GM21526 (cell line): ENCODE results near the gene MED27.

Experiments
- ATAC-seq: cut with Tn5 transposase; IDR thresholded peaks from one replicate; pipeline ENCODE4 v1.9.1; 2021; ENCODE audit warnings: moderate library complexity; ENCODE audit not compliant: unreplicated experiment, low FRiP score

The MED27 gene

GRCh38 chr9:131976157-131977108, 103.2 kb downstream of the MED27 start:
- no peak for ATAC-seq

DNA sequence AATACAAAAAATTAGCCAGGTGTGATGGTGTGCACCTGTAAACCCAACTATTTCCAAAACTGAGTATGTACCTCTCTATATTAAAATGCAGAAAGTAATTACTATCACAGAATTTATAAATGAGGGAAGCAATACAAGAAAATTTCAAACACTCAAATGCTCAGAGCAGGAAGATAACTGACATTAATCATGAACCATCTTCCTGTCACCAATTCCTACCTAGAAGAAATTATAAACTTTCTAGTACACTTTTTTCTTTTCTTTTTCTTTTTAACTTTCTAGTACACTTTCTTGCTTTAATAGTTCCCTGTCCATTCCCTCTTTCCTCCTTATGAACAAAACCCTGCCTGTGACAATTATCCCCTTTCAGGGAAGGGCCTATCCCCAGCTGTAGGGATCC, 106.8 kb downstream of the MED27 start:
- no peak for ATAC-seq

DNA sequence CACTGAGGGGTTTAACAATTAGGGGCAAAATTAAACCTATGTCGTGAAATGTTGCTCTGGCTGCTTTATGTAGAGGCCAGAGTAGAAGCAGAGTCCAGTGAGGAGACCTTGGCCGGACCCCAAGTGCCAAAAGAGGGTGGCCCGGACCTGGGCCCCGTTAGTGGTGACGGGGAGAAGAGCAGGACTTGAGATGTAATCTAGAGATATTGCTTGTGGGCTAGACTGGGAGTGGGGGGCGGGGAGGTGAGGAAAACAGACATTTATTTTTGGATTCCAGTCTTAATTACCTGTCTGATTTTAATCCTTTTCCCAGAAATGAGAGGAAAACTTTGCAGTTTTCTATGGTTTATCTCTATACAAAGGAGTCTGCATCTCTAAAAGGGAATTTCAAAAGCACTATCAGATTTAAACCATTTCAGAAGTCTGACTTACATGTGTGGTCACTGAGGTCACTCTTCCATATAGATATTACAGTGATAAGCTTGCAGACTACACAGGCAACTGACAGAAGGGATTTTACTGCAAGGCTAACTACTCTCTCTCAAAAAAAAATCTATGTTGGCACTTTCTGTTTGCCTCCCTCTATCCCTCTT, 108.1 kb downstream of the MED27 start:
- no peak for ATAC-seq

DNA sequence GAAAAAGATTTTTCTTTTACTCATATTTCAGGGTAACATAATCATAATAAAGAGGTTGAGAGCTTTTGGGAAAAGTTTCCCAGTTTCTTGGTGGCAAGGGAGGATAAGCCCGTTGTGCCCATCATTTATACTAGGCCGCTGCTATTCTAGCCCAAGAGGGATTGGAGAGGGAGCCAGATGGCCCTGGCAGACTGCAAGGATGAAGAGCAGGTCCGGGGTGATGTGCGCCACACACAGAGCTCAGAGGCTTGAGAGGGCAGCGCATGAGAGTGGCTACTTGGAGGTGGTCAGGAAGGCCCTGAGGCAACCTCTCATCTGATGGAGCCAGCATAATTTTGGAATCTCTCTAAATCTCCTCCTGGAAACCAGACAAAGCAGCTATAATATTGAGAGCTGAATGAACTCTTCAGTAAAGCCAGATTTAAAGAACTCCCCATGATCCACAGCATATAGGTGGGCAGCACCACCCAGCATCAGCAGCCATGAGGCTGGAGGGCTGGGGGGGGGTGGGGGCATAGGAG, 110.1 kb downstream of the MED27 start:
- no peak for ATAC-seq

DNA sequence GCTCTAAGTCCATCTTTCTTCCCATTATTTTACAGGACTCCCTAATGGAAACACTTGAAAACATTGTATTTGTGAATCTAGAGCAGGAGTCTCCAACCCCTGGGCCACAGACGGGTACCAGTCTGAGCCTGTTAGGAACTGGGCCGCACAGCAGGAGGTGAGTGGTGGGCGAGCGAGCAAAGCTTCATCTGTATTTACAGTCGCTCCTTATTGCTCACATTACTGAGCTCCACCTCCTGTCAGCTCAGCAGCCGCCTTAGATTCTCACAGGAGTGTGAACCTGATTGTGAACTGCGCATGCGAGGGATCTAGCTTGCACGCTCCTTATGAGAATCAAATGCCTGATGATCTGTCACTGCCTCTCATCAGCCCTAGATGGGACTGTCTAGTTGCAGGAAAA, 111.0 kb downstream of the MED27 start:
- no peak for ATAC-seq

DNA sequence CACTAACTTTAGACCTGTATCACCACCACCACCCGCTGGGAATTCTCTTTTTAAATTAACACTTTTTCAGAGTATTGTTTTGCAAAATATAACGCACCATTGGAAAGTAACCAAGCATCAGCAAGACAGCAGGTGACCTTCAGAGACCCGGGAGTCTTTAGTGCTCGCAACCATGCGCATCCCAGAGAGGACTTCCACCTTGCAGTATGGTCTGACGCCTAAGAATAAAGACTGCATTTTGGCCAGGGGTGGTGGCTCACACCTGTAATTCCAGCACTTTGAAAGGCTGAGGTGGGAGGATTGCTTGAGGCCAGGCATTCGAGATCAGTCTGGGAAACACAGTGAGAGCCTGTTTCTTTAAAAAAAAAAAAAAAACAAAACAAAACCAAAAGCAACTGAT, 113.8 kb downstream of the MED27 start:
- no peak for ATAC-seq

GRCh38 chr9:131965103-131965502, 114.6 kb downstream of the MED27 start:
- ATAC-seq, result no peak

DNA sequence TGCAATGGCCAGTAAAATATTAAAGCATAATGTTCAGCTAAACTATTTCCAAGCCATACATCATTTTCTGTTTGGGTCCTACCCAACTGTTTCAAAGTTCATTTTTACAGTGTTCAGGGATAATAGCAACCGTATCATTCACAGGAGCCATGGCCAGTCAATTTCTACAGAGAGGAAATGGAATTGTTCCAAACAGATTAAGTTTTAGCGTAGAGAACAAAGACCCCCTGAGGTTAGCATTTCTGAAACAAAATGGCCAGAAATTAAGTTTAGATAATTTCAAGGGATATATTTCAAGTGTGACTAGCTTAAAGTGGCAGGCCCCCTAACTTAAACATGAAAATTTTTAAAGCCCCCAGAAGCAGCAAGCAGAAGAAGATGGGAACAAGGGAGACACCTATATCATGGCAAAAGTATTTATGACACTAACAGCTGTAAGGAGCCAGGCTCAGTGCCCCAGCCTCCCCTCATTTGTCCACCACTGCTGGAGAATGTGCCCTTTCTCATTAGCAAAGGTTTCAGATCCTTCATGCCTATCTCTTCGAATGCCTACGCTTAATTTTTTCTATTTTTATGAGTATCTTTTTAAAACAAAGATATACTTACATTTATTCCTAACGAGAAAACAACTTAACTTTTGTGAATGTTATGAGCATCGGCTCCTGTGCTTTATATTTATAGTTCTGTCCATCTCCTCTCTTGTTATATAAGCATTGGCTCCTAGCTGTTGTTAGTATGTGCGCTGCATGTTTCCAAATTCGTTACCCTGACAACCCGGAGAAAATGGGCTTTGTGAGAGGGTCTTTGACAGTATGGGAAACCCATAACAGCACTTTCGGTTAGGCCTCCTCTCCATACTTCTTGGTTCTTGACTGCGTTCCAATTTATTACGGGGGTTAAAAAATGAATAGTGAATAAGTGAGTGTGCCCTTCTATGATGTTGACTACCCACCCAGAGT, 116.3 kb downstream of the MED27 start:
- no peak for ATAC-seq

GRCh38 chr9:131961496-131961880, 118.2 kb downstream of the MED27 start:
- ATAC-seq, result no peak

- ATAC-seq, result no peak
Observed at GRCh38 chr9:131960851-131961495, 118.7 kb downstream of the MED27 start.

- ATAC-seq, result no peak
Observed at GRCh38 chr9:131960311-131960710, 119.4 kb downstream of the MED27 start.

DNA sequence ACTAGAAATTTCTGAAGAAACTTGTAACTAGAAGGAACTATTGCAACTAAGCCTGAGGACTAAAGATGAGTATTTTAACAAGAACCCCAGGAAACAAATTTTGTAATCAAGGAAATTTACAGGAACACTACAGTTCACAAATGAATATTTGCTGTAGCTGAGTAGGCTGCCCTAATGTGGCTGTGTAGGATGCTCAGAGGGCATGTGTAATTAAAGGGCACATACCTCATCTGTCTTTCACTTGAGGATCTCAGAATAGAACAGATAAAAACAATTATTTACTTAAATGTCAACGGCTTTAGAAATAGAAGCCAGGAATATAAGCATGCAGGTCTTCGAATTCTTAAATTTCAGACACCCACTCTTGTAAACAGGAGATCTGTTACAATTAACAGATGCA, 119.8 kb downstream of the MED27 start:
- ATAC-seq, result no peak

GRCh38 chr9:131959056-131959455, 120.6 kb downstream of the MED27 start:
- ATAC-seq, result no peak

- ATAC-seq, result no peak
Observed at GRCh38 chr9:131954299-131954698, 125.4 kb downstream of the MED27 start.

GRCh38 chr9:131951905-131952304, 127.8 kb downstream of the MED27 start:
- ATAC-seq, result no peak

DNA sequence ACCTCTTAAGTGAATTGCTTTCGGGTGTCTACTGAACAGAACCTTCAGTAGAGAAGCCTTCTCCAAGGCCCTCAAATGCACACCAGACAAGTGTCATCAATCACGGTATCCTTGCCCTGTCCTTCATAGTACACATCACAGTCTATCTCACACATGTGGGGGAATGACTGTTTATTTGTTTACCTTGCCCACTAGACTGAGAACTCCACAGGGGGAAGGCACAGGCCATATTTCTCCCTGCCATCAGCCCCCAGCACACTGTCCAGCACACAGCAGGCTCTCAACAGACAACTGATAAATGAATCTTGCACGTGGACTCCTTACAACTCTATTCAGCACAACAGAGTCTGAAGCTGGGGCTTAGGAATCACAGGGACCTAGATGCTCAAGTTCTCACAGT, 128.5 kb downstream of the MED27 start:
- ATAC-seq, result no peak

- no peak for ATAC-seq
Observed at GRCh38 chr9:131950487-131950886, 129.2 kb downstream of the MED27 start.

GRCh38 chr9:131946180-131946579, 133.5 kb downstream of the MED27 start:
- ATAC-seq, result no peak

DNA sequence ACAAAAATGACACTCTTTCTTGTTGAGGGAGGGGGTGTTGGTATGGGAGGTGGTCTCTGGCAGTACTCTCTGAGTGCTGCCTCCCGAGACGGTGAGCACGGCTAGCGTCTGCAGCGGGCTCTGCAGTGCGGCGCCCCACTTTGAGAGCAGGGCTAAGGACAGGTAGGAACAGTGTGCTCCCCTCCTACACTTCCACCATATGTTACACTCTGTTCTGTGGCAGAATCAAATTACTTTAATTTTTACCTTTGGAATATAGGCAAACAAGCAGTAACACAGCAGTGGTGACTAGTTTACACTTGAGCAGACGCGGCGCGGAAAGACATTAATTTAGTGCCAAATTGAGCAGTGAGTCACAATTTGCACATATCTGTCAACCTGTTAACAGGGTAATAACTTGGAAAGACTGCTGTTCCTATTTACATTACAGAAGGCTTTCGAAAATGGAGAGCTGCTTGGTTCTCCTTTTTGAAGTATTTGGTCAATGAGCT, 136.3 kb downstream of the MED27 start:
- ATAC-seq, result no peak

DNA sequence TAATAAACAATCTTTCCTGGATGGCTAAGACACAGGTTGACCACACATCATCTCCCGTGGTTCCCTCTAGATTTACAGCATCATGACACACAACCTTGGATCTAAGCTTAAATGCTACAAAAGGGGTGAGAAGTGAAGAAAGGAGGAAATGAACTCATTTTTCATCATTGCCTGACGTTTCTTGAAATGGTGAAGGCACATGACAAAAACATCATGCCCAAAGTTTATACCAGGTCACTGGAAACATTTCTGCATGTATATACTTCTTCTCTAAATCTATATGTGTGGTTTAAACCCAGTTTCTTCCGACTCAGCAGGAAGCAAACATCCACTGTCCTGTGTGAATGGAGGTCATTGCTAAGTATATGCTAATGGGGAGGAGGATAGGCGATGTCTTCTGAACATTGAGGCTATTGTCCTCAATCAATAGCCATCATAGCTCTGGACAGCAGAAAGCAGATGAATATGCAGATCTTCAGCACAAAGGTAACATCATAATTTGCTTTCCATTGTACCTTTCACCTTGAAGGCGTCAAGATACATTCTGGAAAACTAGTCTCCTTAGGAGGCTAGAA, 137.4 kb downstream of the MED27 start:
- no peak for ATAC-seq
